Breast epithelium (tissue), 4 donors: ENCODE results near the gene CTF1. TPM values are rescaled to one million over a fixed set of nuclear protein-coding genes. Genes with fewer than 3 reads are reported as not detected.

Source experiments
- DNase-seq, 2 donors: peaks; one replicate each; pipeline ENCODE4 v3.0.0-alpha.2; 2019; ENCODE audit warnings: low spot score in 2 of 2
- H3K27ac ChIP-seq, 2 donors: fragments of 200-600 bp; sonication (generic) in 1 of 2; one replicate each; pipeline ENCODE4 v1.5.1; 2016 to 2019; ENCODE audit warnings: mild to moderate bottlenecking in 1 of 2
- H3K27me3 ChIP-seq, 2 donors: fragments of 200-600 bp; sonication (generic) in 1 of 2; one replicate each; pipeline versions ENCODE4 v1.5.1 to v1.6.0; 2017 to 2019; ENCODE audit warnings: control low read depth in 1 of 2, mild to moderate bottlenecking in 1 of 2
- H3K36me3 ChIP-seq: fragments of 200-600 bp; one replicate; pipeline ENCODE4 v1.5.1; 2019
- H3K4me1 ChIP-seq, 2 donors: fragments of 200-600 bp; sonication (generic); one replicate each; pipeline ENCODE4 v1.5.1; 2016 to 2019; ENCODE audit warnings: control low read depth in 1 of 2
- H3K4me3 ChIP-seq, 3 donors: fragments of 200-600 bp; sonication (generic); 1 replicate in 2 of 3; 2 replicates in 1 of 3; pipeline ENCODE4 v1.5.1; 2016 to 2019; ENCODE audit warnings: mild to moderate bottlenecking in 3 of 3, moderate library complexity in 2 of 3
- H3K9me3 ChIP-seq, 2 donors: fragments of 200-600 bp; sonication (generic) in 1 of 2; one replicate each; pipeline ENCODE4 v1.5.1; 2016 to 2019; ENCODE audit warnings: control low read depth in 1 of 2
- POLR2A ChIP-seq: fragments of 450-650 bp; IDR thresholded peaks from one replicate; pipeline ENCODE4 v1.6.1; 2016; ENCODE audit warnings: antibody characterized with exemption, mild to moderate bottlenecking, moderate library complexity
- POLR2AphosphoS5 ChIP-seq, 3 donors: sonication (generic); formaldehyde crosslinking; IDR thresholded peaks; one replicate each; pipeline ENCODE4 v1.6.1; 2017; ENCODE audit warnings: antibody characterized with exemption in 3 of 3
- intact Hi-C: fragments of 100-400 bp; cut with DNase I; formaldehyde crosslinking; loops from one replicate; pipeline ENCODE4 v1.15.1; 2023; ENCODE audit warnings: low total_unique reads
- total RNA-seq, 3 donors: library from RNA; depleted of rRNA; stranded (reverse); fragments of >200 nt; gene quantifications; one replicate each; pipeline ENCODE4 v1.1.0, GENCODE V29; 2016
- TF ChIP-seq, protein P1 (sequence below), 3 donors: fragments of 450-650 bp; IDR thresholded peaks; one replicate each; pipeline ENCODE4 v1.5.1; 2016 to 2017; ENCODE audit warnings: antibody characterized with exemption in 3 of 3, mild to moderate bottlenecking in 3 of 3, moderate library complexity in 3 of 3

CTF1 gene
- total RNA-seq, 3 donors from 2014 or later = 2.6 to 4.5 (median 3.4) TPM

DNA sequence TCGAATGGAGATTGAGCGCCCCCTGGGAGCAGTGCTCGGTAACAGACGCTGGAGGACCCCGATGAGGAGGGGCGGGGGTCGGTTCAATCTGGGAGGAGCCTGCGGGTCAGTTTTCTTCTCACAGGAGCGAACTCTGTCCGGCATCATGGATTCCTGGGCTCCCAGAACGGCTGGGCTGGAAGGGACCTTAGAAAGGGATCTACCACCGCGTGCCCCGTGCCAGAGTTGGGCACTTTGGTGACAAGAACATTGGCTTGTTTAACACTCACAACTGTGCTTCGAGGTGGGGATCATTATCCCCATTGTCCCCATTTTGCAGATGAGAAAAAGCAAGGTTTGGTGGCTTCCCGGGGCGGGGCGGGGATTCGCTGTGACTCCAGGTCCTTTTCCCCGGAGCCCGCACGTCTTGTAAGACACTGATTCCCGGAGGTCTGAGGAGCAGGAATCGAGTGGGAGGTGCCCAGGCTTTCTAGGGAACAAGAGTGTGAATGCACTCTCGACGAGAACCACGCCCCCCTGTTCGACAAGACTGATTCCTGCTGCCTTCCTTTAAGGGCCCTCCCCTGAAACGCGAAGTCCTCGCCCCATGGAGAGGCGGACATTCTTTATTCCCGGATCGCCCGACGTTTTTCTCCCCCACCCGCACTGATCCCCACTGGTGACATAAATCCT, 25.5 kb downstream of the CTF1 start:
- Histone ChIP-seq H3K36me3 (no peaks in the 10 kb centered on the region), H3K4me3 (peak overlapping the region; percentile 65 to 67 (median 65)), H3K27ac (peak overlapping the region; percentile 94 to 97), H3K27me3 (no peaks in the 10 kb centered on the region), H3K4me1 (peaks cover 0 to 7% of the 10 kb centered on the region in 2 donors), H3K9me3 (no peaks in the 10 kb centered on the region)
- TF ChIP-seq, protein P1, sequence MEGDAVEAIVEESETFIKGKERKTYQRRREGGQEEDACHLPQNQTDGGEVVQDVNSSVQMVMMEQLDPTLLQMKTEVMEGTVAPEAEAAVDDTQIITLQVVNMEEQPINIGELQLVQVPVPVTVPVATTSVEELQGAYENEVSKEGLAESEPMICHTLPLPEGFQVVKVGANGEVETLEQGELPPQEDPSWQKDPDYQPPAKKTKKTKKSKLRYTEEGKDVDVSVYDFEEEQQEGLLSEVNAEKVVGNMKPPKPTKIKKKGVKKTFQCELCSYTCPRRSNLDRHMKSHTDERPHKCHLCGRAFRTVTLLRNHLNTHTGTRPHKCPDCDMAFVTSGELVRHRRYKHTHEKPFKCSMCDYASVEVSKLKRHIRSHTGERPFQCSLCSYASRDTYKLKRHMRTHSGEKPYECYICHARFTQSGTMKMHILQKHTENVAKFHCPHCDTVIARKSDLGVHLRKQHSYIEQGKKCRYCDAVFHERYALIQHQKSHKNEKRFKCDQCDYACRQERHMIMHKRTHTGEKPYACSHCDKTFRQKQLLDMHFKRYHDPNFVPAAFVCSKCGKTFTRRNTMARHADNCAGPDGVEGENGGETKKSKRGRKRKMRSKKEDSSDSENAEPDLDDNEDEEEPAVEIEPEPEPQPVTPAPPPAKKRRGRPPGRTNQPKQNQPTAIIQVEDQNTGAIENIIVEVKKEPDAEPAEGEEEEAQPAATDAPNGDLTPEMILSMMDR (IDR thresholded peaks at IDR 0.05) = peak; percentile 82 to 93 (median 91)
- TF ChIP-seq POLR2AphosphoS5 (IDR thresholded peaks at IDR 0.05) = peak in 1 of 3 donors; percentile 27
- TF ChIP-seq POLR2A = peak; percentile 2
- peak; percentile 92 to 93 for DNase-seq
- intact Hi-C loops = no loop called here

- Histone ChIP-seq H3K27me3 (no peaks in the 10 kb centered on the region), H3K4me1 (peaks cover 0 to 7% of the 10 kb centered on the region in 2 donors), H3K4me3 (peak overlapping the region; percentile 65 to 85 (median 67)), H3K9me3 (no peaks in the 10 kb centered on the region), H3K27ac (peak overlapping the region; percentile 94 to 97), H3K36me3 (no peaks in the 10 kb centered on the region)
- intact Hi-C loops = no loop called here
- DNase-seq = peak; percentile 100
- TF ChIP-seq, protein P1 (IDR thresholded peaks at IDR 0.05) = no peak
- peak; percentile 66 to 94 (median 85) for TF ChIP-seq POLR2AphosphoS5 (IDR thresholded peaks at IDR 0.05)
These were observed 26.1 kb downstream of the CTF1 start for GRCh38 chr16:30922420-30922959.

DNA sequence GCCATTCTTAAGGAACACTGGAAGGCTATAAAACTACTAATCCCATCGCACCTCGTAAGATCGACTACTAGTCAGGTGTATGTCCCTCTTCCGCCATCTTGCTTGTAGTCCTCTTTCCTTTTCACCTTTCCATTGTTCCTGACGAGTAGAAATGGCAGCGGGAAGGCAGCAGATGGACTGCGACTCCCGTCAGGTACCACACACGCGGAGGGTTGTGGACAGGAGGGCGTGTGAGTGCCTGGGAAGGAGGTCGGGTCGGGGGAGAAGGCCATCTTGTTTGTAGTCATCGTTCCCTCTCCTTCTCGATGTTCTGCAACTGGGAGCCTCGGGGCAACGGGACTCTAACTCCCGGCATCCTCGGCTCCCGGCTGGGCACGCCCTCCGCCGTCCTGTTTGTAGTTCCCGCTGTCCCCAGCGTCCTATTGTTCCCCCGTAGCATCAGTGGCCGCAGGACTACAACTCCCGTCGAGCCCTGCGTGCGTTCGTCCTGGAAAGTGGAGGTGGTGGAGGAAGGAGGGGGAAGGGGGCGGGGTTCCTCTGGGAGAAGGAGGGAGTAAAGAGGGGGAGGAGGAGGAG, 26.6 kb downstream of the CTF1 start:
- Histone ChIP-seq H3K27ac (peak overlapping the region; percentile 94 to 97), H3K4me3 (peak overlapping the region; percentile 65 to 85 (median 67)), H3K9me3 (no peaks in the 10 kb centered on the region), H3K36me3 (no peaks in the 10 kb centered on the region), H3K27me3 (no peaks in the 10 kb centered on the region), H3K4me1 (peaks cover 0 to 7% of the 10 kb centered on the region in 2 donors)
- intact Hi-C loops = no loop called here
- peak; percentile 99 to 100 for DNase-seq
- peak; percentile 88 to 96 (median 96) for TF ChIP-seq POLR2AphosphoS5 (IDR thresholded peaks at IDR 0.05)
- TF ChIP-seq POLR2A = peak; percentile 10
- TF ChIP-seq, protein P1 (IDR thresholded peaks at IDR 0.05) = no peak

DNA sequence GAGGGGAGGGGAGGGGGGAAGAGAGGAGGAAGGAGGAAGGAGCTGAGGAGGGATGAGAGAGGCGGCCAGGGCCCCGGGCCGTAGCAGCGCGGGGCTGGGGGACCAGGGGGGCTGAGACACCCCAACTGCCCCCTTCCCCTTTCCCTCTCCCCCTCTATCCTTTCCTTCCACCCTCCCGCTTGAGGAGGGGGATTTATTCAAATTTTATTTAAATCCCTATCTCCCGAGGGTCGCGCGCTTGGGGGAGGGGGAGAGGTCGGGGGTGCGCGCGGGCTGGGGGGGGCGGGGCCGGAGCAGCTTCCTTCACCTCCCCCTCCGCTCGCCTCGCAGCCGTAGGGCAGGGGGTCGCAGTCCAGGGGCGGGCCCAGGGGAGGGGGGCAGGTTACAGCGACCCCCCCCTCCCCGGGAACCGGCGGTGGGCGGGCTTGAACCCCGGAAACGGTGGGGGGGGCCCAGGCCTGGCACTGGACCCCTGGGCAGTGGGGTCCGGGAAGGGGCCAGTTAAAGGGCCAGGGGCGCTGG, 27.2 kb downstream of the CTF1 start, which contains the start of gene FBXL19:
TSS of gene FBXL19 (plus strand) at position 19 of the 522 bp plus-strand sequence. CDS start 2,183 bp downstream, outside the sequence.
- H3K9me3 ChIP-seq = no peaks in the 10 kb centered on the region
- H3K4me1 ChIP-seq = peaks cover 0 to 7% of the 10 kb centered on the region in 2 donors
- TF ChIP-seq POLR2A (no peak), POLR2AphosphoS5 (IDR thresholded peaks at IDR 0.05) (no peak)
- TF ChIP-seq, protein P1 (IDR thresholded peaks at IDR 0.05) = no peak
- H3K27me3 ChIP-seq = no peaks in the 10 kb centered on the region
- DNase-seq = no peak
- intact Hi-C loops = no loop called here
- H3K4me3 ChIP-seq = peak within 1 kb of the TSS; percentile 65 to 85 (median 67)
- peak within 1 kb of the TSS; percentile 94 to 97 for H3K27ac ChIP-seq
- H3K36me3 ChIP-seq = no peaks in the 10 kb centered on the region
